Liver (tissue), 3 donors: ENCODE measurements around the gene ATP2B2.

ENCODE experiments used
- GABPA ChIP-seq, 2 donors: IDR thresholded peaks in 1 of 2; conservative IDR thresholded peaks in 1 of 2; 2 replicates each; pipeline ENCODE4 v1.6.1; 2016; ENCODE audit warnings: antibody characterized with exemption in 2 of 2, mild to moderate bottlenecking in 1 of 2, moderate library complexity in 1 of 2
- HNF4A ChIP-seq, 2 donors: conservative IDR thresholded peaks; 2 replicates each; pipeline ENCODE4 v1.6.1; 2016; ENCODE audit warnings: antibody characterized with exemption in 2 of 2, mild to moderate bottlenecking in 2 of 2
- RAD21 ChIP-seq, 2 donors: IDR thresholded peaks; 2 replicates each; pipeline ENCODE4 v1.6.1; 2016; ENCODE audit warnings: antibody characterized with exemption in 2 of 2, mild to moderate bottlenecking in 2 of 2
- YY1 ChIP-seq: IDR thresholded peaks from 2 replicates; pipeline ENCODE4 v1.6.1; 2016; ENCODE audit warnings: antibody characterized with exemption, mild to moderate bottlenecking
- TF ChIP-seq, protein P1 (sequence below): fragments of 150-350 bp; IDR thresholded peaks from 2 replicates; pipeline ENCODE4 v1.5.1; 2017; ENCODE audit warnings: improper control_type of control experiment, low read depth, low read length; ENCODE audit not compliant: missing input control
- TF ChIP-seq, protein P2 (sequence below): IDR thresholded peaks from 2 replicates; pipeline ENCODE4 v1.6.1; 2016; ENCODE audit warnings: antibody characterized with exemption
- TF ChIP-seq, protein P3 (sequence below): IDR thresholded peaks from 2 replicates; pipeline ENCODE4 v1.6.1; 2016; ENCODE audit warnings: antibody characterized with exemption
- TF ChIP-seq, protein P4 (sequence below): IDR thresholded peaks from 2 replicates; pipeline ENCODE4 v1.6.1; 2016; ENCODE audit warnings: antibody characterized with exemption
- donor health status: healthy.
- donor health status: healthy.

DNA sequence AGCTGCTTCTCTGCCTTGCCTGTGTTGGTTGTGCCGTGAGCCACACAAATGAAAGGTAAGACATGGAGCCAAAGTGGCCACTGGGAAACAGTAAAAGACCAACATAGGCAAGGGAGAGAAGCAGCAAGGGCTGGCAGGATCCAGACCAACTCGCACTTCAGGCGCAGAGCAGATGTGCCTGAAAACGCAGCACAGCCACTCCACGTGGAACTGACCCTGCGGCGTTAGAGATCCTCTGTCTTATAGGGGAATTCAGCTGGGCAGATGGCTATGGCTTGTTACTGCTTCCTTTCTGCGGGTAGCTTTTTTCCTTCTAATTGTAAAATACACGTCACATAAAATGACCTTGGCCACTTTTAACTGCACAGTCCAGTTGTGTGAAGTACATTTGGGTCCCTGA lies 202.3 kb downstream of the ATP2B2 start:
- TF ChIP-seq, protein P1, sequence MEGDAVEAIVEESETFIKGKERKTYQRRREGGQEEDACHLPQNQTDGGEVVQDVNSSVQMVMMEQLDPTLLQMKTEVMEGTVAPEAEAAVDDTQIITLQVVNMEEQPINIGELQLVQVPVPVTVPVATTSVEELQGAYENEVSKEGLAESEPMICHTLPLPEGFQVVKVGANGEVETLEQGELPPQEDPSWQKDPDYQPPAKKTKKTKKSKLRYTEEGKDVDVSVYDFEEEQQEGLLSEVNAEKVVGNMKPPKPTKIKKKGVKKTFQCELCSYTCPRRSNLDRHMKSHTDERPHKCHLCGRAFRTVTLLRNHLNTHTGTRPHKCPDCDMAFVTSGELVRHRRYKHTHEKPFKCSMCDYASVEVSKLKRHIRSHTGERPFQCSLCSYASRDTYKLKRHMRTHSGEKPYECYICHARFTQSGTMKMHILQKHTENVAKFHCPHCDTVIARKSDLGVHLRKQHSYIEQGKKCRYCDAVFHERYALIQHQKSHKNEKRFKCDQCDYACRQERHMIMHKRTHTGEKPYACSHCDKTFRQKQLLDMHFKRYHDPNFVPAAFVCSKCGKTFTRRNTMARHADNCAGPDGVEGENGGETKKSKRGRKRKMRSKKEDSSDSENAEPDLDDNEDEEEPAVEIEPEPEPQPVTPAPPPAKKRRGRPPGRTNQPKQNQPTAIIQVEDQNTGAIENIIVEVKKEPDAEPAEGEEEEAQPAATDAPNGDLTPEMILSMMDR: no peak
- TF ChIP-seq, protein P2, sequence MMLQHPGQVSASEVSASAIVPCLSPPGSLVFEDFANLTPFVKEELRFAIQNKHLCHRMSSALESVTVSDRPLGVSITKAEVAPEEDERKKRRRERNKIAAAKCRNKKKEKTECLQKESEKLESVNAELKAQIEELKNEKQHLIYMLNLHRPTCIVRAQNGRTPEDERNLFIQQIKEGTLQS: no peak
- TF ChIP-seq HNF4A (conservative IDR thresholded peaks at IDR 0.05): no peak
- TF ChIP-seq, protein P3, sequence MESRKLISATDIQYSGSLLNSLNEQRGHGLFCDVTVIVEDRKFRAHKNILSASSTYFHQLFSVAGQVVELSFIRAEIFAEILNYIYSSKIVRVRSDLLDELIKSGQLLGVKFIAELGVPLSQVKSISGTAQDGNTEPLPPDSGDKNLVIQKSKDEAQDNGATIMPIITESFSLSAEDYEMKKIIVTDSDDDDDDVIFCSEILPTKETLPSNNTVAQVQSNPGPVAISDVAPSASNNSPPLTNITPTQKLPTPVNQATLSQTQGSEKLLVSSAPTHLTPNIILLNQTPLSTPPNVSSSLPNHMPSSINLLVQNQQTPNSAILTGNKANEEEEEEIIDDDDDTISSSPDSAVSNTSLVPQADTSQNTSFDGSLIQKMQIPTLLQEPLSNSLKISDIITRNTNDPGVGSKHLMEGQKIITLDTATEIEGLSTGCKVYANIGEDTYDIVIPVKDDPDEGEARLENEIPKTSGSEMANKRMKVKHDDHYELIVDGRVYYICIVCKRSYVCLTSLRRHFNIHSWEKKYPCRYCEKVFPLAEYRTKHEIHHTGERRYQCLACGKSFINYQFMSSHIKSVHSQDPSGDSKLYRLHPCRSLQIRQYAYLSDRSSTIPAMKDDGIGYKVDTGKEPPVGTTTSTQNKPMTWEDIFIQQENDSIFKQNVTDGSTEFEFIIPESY: no peak
- no peak for TF ChIP-seq GABPA (IDR thresholded peaks at IDR 0.05 in 1 of 2, conservative IDR thresholded peaks at IDR 0.05 in 1 of 2)
- TF ChIP-seq RAD21 (IDR thresholded peaks at IDR 0.05): no peak
- TF ChIP-seq, protein P4, sequence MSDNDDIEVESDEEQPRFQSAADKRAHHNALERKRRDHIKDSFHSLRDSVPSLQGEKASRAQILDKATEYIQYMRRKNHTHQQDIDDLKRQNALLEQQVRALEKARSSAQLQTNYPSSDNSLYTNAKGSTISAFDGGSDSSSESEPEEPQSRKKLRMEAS: no peak
- TF ChIP-seq YY1: no peak
